Erythroblast (primary cell): ENCODE results near the gene RNPS1.

Experiments used
- GATA1 ChIP-seq: IDR thresholded peaks from 2 replicates; pipeline ENCODE4 v1.6.1; 2011; ENCODE audit warnings: low read depth, mild to moderate bottlenecking, control low read depth, low read length, moderate library complexity
- POLR2A ChIP-seq: IDR thresholded peaks from 2 replicates; pipeline ENCODE4 v1.6.1; 2011; ENCODE audit warnings: mild to moderate bottlenecking, low read length

- TF ChIP-seq POLR2A (no peak), GATA1 (no peak)
Measured at GRCh38 chr16:2288726-2289125, 20.8 kb upstream of the RNPS1 start.
